ENCODE results near the gene PEX16.

DNA sequence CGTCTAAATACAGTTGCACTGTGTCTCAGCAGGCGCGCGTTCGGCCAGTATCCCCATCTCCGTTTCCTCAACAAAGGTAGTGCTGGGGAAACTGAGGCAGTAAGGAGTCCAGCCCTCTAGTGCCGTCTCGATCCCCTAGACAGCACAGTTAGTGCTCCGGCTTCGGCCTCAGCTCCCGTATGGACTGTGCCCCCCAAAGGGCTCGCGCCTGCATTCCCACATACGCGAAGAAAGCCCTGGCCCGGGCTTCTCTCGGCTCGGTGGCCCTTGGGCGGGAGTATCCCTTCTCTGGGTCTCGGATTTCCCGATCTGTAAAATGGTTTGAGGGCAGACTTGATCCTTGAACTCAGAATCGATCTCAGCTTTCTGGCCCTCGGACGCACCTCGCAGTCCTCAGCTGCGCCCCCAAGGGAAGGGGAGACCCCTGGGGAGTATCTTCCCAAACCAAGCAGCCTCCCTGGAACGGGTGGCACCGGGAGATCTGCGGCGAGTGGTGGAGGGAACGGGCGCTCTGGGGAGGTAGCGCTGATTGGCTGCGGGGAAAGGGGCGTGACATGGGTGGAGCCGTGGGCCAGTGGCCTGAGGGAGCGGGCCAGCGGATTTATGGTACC is 759 bp upstream of the PEX16 start:
- no peak for TF ChIP-seq POLR2A (IDR thresholded peaks at IDR 0.05; ENCODE audit: low read depth, low read length)
- TF ChIP-seq TAF1 (IDR thresholded peaks at IDR 0.05; ENCODE audit: low read depth, low read length) = no peak
- TF ChIP-seq SPI1 (IDR thresholded peaks at IDR 0.05; ENCODE audit: low read depth, low read length) = no peak
- TF ChIP-seq POLR2AphosphoS5 (IDR thresholded peaks at IDR 0.05; ENCODE audit: low read depth, low read length) = no peak
- TF ChIP-seq PAX5 (IDR thresholded peaks at IDR 0.05; ENCODE audit: insufficient read depth, low read length, severe bottlenecking) = no peak
- no peak for TF ChIP-seq POU2F2 (IDR thresholded peaks at IDR 0.05; ENCODE audit: low read depth, low read length)
